ENCODE measurements around the gene ADAMTS17.

GRCh38 chr15:100022391-100022790 is 319.4 kb downstream of the ADAMTS17 start:
- no peak for TF ChIP-seq YY1 (IDR thresholded peaks at IDR 0.05; ENCODE audit: low read depth)
- no peak for TF ChIP-seq MAX (IDR thresholded peaks at IDR 0.05)
- no peak for TF ChIP-seq REST (IDR thresholded peaks at IDR 0.05; ENCODE audit: low read depth)
- TF ChIP-seq EP300 (IDR thresholded peaks at IDR 0.05; ENCODE audit: borderline replicate concordance), result no peak
- TF ChIP-seq RAD21 (IDR thresholded peaks at IDR 0.05; ENCODE audit: low read depth), result no peak
- no peak for TF ChIP-seq EGR1 (IDR thresholded peaks at IDR 0.05)
- no peak for TF ChIP-seq USF1 (IDR thresholded peaks at IDR 0.05)
- TF ChIP-seq CEBPB (IDR thresholded peaks at IDR 0.05), result no peak
- TF ChIP-seq TAF1 (IDR thresholded peaks at IDR 0.05; ENCODE audit: low read depth), result no peak
- TF ChIP-seq TCF12 (IDR thresholded peaks at IDR 0.05; ENCODE audit: low read depth), result no peak
- no peak for TF ChIP-seq ZBTB7A (IDR thresholded peaks at IDR 0.05; ENCODE audit: low read depth)

All from Ishikawa (cell line).